NCI-H128 (cell line): ENCODE measurements around the gene ARID1B.

ENCODE experiments used
- DNase-seq: peaks from one replicate; lab custom pipeline; 2025; ENCODE audit not compliant: unreplicated experiment; lab: John Stamatoyannopoulos, UW

The ARID1B gene

GRCh38 chr6:156790711-156791319, 13.6 kb downstream of the ARID1B start:
- DNase-seq = no peak

GRCh38 chr6:156791320-156791850, 14.2 kb downstream of the ARID1B start:
- peak; percentile 82 for DNase-seq

GRCh38 chr6:156793200-156793599, 16.0 kb downstream of the ARID1B start:
- no peak for DNase-seq

GRCh38 chr6:156794546-156795354, 17.6 kb downstream of the ARID1B start:
- DNase-seq = no peak

- DNase-seq = no peak
Measured at GRCh38 chr6:156795825-156796224, 18.6 kb downstream of the ARID1B start.

GRCh38 chr6:156796627-156797026, 19.4 kb downstream of the ARID1B start:
- DNase-seq = no peak

- no peak for DNase-seq
Measured at GRCh38 chr6:156797901-156798735, 20.9 kb downstream of the ARID1B start.

- DNase-seq = no peak
Measured at GRCh38 chr6:156801712-156802111, 24.5 kb downstream of the ARID1B start.

- no peak for DNase-seq
Measured at GRCh38 chr6:156803353-156803752, 26.2 kb downstream of the ARID1B start.

GRCh38 chr6:156804402-156804801, 27.2 kb downstream of the ARID1B start:
- DNase-seq = no peak

- no peak for DNase-seq
Measured at GRCh38 chr6:156806155-156806554, 29.0 kb downstream of the ARID1B start.

- no peak for DNase-seq
Measured at GRCh38 chr6:156807028-156807427, 29.9 kb downstream of the ARID1B start.

GRCh38 chr6:156807795-156808194, 30.6 kb downstream of the ARID1B start:
- DNase-seq = no peak

- peak; percentile 52 for DNase-seq
Measured at GRCh38 chr6:156808287-156808686, 31.1 kb downstream of the ARID1B start.

GRCh38 chr6:156809034-156809433, 31.9 kb downstream of the ARID1B start:
- no peak for DNase-seq

- no peak for DNase-seq
Measured at GRCh38 chr6:156809446-156810178, 32.4 kb downstream of the ARID1B start.

GRCh38 chr6:156814036-156814581, 36.9 kb downstream of the ARID1B start:
- no peak for DNase-seq

GRCh38 chr6:156816505-156816904, 39.3 kb downstream of the ARID1B start:
- no peak for DNase-seq

GRCh38 chr6:156820089-156820798, 43.1 kb downstream of the ARID1B start:
- no peak for DNase-seq

- no peak for DNase-seq
Measured at GRCh38 chr6:156821707-156822106, 44.5 kb downstream of the ARID1B start.
